Muscle of leg (tissue), 11 donors: ENCODE measurements around the gene PCSK6. TPM values are rescaled to one million over a fixed set of nuclear protein-coding genes. Genes with fewer than 3 reads are reported as not detected.

Source experiments
- DNase-seq: peaks from one replicate; pipeline ENCODE4 v3.0.0; 2013
- H3K27ac ChIP-seq: one replicate; pipeline ENCODE4 v1.5.1; 2013; ENCODE audit warnings: mild to moderate bottlenecking, low read length, control low read depth
- H3K27me3 ChIP-seq: one replicate; pipeline ENCODE4 v1.6.1; 2013; ENCODE audit warnings: low read length; ENCODE audit not compliant: control insufficient read depth, insufficient read depth
- H3K36me3 ChIP-seq: one replicate; pipeline ENCODE4 v1.6.1; 2013; ENCODE audit warnings: low read length; ENCODE audit not compliant: control insufficient read depth, insufficient read depth
- H3K4me1 ChIP-seq: one replicate; pipeline ENCODE4 v1.6.1; 2013; ENCODE audit warnings: low read length; ENCODE audit not compliant: control insufficient read depth, insufficient read depth
- H3K4me3 ChIP-seq: one replicate; pipeline ENCODE4 v1.5.1; 2013; ENCODE audit warnings: low read length, control low read depth
- H3K9me3 ChIP-seq: replicated peaks from 2 replicates; pipeline ENCODE4 v1.6.1; 2013; ENCODE audit warnings: low read depth, low read length; ENCODE audit not compliant: control insufficient read depth
- WGBS: methylation state at CpG from one replicate; pipeline ENCODE4 v1.1.5; 2013; ENCODE audit warnings: missing lambda C conversion rate; ENCODE audit not compliant: insufficient coverage; 5-methylcytosine and 5-hydroxymethylcytosine counted together
- polyA plus RNA-seq, 8 donors: library from polyadenylated mRNA; unstranded; fragments of 120-200 nt; gene quantifications; one replicate each; pipeline versions ENCODE4 v1.2.1 to v1.2.3, GENCODE V29; 2013; ENCODE audit warnings: inconsistent platforms in 1 of 8, low replicate concordance in 1 of 8; ENCODE audit not compliant: insufficient read length in 8 of 8, insufficient read depth in 1 of 8
- total RNA-seq: library from RNA; stranded (reverse); fragments of 120-200 nt; gene quantifications from one replicate; pipeline ENCODE4 v1.2.4, GENCODE V29; 2013

Gene PCSK6
- total and polyA plus RNA-seq, 9 donors = 6.2 to 14.1 (median 9.5) TPM

DNA sequence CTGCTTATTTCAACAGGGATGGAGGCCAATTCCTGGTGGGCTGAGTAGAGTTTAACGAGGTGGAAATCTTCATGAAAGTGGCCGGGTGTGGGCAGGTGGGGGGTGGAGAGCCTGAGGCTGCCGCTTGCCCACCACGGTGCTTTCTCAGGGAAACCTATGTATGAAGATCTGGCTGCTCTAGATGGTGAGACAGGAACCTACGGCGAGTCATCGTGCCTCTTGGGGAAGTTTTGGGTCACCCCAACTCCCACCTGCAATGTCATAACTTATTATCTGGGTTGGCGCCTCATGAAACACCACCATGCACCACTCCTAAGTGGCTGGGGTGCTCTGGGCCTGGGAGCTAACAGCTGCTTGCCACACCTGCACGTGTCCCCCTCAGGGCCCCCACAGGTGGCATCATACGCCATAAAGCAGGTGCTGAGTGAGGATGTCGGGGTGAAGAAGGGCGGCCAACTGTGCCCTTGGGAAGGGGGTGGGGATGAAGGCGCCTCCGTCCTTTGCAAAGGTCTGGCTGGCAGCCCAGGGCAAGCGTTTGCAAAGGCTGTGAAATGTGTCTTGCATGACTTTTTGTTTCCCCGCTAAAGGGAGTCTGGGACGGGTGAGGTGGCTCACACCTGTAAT is 166.5 kb downstream of the PCSK6 start:
- Histone ChIP-seq H3K4me1 (peaks cover 20% of the 10 kb centered on the region), H3K27me3 (peaks cover 26% of the 10 kb centered on the region), H3K4me3 (no peak overlapping the region), H3K27ac (no peak overlapping the region), H3K9me3 (no peaks in the 10 kb centered on the region), H3K36me3 (no peaks in the 10 kb centered on the region)
- no peak for DNase-seq
- WGBS = 78% methylated on average over 13 of the region's 17 CpGs

DNA sequence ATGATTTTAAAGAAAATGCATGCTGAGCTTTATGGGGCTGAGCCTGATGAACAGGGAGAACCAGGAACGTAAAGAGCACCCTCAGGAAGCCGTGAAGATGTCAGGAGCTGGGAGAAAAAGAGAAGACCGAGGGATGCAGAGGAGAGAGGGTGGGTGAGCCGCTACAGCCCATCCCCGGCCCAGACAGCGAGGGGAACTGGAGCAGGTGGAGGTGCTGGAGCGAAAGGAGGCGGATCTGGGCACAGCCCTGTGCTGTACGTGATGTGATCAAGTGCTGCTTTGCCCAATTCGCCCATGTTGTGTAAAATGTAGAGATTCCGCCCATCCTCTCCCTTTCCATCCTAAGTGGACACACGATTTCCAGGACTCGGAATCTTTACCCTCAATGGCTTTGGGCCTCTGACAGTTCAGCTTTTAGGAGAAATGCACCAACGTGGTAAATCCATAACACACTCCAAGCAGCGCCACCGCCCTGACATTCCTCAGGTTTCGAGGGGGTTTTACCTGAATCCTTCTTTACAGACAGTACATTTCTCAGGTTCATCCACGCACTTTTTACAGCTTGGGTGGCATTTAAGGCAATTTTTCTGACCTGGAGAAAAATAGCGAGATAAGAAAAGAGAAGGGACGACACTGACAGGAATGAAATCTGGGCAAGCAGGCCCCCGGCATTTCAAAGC is 167.4 kb downstream of the PCSK6 start:
- H3K9me3 ChIP-seq = no peaks in the 10 kb centered on the region
- no peak overlapping the region for H3K4me3 ChIP-seq
- H3K27ac ChIP-seq = no peak overlapping the region
- H3K4me1 ChIP-seq = peaks cover 18% of the 10 kb centered on the region
- WGBS = 84% methylated on average over 14 of the region's 21 CpGs
- no peaks in the 10 kb centered on the region for H3K36me3 ChIP-seq
- H3K27me3 ChIP-seq = peaks cover 25% of the 10 kb centered on the region
- DNase-seq = no peak

DNA sequence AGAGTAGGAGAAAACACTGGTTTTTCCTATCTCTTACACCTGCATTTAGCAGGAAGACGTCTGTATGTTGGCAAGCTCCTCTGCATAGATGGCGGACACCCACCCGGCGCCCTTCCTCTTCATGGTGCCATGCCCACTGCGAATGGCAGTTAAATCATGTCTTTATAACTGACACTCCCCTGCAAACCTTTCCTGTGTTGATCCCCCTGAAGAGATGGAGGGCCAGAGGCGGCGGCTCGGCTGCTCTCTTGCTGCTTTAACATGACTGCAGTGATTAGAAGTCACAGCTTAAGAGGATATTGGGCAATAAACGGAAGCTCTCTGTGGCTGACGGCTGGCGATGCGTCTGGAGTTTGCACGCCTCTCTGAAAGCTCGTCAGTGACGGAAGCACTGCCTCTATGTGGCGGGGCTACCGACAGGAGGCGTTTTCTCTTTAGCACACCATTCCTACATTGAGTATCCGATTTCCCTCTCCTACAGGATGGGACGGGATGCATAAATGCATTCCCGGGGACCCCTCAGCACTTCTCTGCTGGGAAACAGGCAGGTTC is 168.9 kb downstream of the PCSK6 start:
- no peaks in the 10 kb centered on the region for H3K36me3 ChIP-seq

DNA sequence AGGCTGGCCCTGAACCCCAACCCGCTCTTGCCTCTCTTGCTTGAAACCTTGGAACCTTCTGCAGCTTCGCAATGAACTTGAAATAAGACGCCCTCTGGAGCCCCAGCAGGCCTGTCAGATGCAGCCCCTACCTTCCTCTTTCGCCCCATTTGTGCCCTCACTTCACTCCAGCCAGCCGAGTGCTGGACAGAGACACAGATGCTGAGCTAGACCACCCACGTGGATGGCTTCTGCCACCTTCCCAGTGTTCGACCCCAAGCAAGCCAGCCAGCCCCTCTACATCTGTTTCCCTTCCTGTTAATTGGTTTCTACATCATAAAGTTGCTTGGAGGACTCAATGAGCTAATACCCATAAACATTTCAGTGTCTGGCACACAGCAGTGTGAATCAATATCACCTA is 170.7 kb downstream of the PCSK6 start:
- H3K36me3 ChIP-seq = no peaks in the 10 kb centered on the region
- WGBS = 65% methylated on average over 5 of the region's 7 CpGs
- no peak for DNase-seq

More for the DNA sequence above, 168.9 kb downstream of the PCSK6 start:
- WGBS = 23% methylated on average over 19 of the region's 21 CpGs
- H3K27me3 ChIP-seq = peaks cover 20% of the 10 kb centered on the region
- peak; percentile 62 for DNase-seq
- H3K4me1 ChIP-seq = peaks cover 3% of the 10 kb centered on the region
- no peak overlapping the region for H3K4me3 ChIP-seq
- H3K9me3 ChIP-seq = no peaks in the 10 kb centered on the region
- H3K27ac ChIP-seq = no peak overlapping the region

DNA sequence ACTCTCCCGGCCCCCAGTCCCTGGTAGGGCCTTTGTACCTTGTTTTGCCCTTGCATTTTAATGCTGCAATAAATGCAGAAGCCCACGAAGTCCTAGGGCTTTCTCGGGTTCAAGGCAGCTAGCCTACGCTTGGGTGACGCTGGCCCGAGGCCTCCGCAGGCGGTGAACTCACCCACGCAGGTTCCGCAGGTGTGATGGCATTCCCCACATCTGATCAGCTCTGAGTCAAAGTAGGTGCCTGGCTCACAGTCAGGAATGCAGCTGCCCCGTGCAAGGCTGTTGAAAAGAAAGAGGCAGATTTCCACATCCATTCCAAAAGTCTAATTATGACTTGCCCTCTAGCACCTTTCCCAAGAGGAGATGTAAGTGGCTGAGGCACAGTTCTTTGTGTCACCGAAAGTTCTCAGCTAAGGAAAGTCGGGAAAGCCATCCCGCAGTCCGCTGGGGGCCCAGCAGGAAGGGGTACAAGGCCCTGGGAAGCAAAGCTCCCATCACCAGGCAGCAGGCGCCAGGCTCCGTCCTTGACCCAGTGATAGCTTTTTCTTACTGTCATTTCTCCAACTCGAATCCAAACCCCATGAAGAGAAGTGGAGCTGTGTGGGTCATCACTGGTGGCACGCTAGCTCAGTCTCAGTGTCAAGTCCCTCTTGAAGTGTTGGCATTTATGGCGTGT is 171.2 kb downstream of the PCSK6 start:
- 90% methylated on average over 16 of the region's 20 CpGs for WGBS
- DNase-seq = no peak
- Histone ChIP-seq H3K9me3 (no peaks in the 10 kb centered on the region), H3K4me3 (no peak overlapping the region), H3K27ac (no peak overlapping the region), H3K36me3 (no peaks in the 10 kb centered on the region), H3K27me3 (peaks cover 18% of the 10 kb centered on the region), H3K4me1 (peaks cover 3% of the 10 kb centered on the region)

More for the DNA sequence above, 170.7 kb downstream of the PCSK6 start:
- no peaks in the 10 kb centered on the region for H3K9me3 ChIP-seq
- H3K27ac ChIP-seq = no peak overlapping the region
- peaks cover 3% of the 10 kb centered on the region for H3K4me1 ChIP-seq
- H3K27me3 ChIP-seq = peaks cover 18% of the 10 kb centered on the region
- H3K4me3 ChIP-seq = no peak overlapping the region

DNA sequence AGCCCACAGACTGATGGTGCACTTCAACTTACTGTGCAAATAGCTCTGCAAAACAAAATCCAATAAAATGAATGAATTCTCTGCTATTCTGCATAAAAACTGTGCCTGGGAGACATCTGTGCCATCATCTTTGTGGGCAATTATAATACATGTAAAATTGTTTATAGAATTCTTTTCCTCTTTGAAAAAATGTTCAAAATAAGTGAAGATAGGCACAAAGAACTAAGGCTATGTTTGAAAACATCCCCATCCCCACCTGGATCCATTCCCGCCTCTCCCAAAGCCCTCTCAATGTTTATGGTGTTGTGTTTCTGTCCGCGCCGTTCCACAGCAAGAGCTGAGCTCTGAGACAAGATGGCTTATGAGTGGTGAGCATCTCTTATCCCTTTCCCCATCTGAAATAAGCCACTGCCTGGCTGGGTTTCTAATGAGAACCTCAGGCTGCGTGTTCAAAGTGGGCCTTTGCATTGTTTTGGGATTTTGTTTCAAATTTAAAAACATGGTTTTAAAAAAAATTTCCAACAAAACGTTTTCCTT is 172.1 kb downstream of the PCSK6 start:
- no peak overlapping the region for H3K27ac ChIP-seq
- peaks cover 3% of the 10 kb centered on the region for H3K4me1 ChIP-seq
- no peak overlapping the region for H3K4me3 ChIP-seq
- no peaks in the 10 kb centered on the region for H3K9me3 ChIP-seq
- no peaks in the 10 kb centered on the region for H3K36me3 ChIP-seq
- H3K27me3 ChIP-seq = peaks cover 18% of the 10 kb centered on the region
- DNase-seq = no peak
- WGBS = no CpG with 5 or more reads among the region's 6 CpGs

DNA sequence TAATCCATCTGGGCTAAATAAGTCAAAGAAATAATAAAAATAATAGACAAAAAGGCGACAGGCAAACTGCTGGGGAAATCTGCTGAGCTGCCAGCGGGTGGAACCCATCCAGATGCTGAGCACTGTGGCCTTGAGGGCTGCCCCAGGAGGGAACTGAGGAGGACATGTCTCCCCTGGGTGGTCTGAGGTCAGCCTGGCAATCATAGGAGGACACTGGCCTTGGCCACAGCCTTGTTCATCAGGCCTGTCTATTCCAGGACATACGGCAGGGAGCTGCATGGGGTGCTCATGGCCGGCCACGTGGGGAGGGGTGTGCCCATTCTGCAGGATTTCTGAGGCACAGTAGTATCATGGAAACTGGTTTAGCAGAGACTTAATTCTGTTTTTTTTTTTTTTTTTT is 173.0 kb downstream of the PCSK6 start:
- Histone ChIP-seq H3K9me3 (no peaks in the 10 kb centered on the region), H3K36me3 (no peaks in the 10 kb centered on the region), H3K27me3 (peaks cover 17% of the 10 kb centered on the region), H3K4me1 (peaks cover 3% of the 10 kb centered on the region), H3K4me3 (no peak overlapping the region), H3K27ac (no peak overlapping the region)
- 74% methylated on average over 4 of the region's 5 CpGs for WGBS
- DNase-seq = no peak

DNA sequence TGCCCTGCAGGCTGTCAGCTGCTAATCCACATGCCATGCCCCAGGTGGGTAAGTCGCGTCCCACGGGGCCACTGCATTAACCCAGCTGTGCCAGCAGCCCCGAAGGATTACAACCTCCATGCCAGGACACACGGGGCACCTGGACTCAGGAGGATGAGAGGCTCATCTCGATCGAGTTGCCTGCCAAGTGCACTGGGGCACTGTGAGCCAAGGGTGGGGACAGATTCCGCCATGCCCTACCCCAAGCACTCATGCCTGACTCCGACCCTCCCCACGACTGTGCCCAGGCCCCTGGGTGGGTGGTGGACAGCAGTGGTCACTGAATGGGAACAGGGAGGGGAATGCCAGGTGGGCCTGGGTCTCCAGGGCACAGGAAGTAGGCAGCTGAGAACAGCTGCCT is 173.8 kb downstream of the PCSK6 start:
- Histone ChIP-seq H3K27ac (no peak overlapping the region), H3K4me1 (peaks cover 3% of the 10 kb centered on the region), H3K4me3 (no peak overlapping the region), H3K36me3 (no peaks in the 10 kb centered on the region), H3K27me3 (peaks cover 10% of the 10 kb centered on the region), H3K9me3 (no peaks in the 10 kb centered on the region)
- DNase-seq = no peak
- 82% methylated on average over 8 of the region's 10 CpGs for WGBS

DNA sequence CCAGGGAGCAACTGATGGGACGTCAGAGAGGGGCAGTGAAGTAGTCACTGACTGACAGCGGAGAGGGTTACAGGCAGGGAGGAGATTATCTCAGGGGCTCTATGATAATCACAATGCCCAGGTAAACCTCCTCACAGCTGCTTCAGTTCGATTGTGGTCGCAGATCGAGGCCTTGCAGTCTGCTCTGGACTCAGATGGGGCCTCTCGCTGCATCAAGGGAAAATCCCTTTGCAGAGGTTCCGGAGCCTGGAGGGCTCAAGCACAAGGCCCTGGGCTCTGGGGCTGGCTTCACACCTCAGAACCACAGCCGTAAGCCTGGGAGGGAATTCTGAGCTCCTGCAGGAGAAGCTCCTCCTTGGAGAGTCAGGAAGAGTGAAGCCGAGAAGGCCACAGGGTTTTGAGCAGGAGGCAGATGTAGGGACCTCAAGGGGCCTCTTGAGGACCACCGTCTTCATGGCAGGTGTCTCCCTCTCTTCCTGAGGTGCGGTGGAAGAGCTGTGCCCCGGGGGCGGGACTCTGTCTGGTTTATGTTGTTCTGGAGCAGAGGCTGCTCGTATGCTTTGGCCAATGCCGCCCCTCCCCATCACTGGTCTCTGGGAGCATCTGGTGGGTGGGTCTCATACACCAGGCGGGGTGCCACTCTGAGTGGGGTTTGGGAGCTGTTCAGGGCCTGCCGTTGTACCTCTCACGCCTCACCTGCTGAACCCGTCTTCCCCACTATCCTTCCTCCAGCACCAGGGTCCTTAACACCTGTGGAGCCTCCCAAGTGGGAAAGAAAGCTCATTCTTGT is 175.0 kb downstream of the PCSK6 start:
- WGBS = 70% methylated on average over 9 of the region's 19 CpGs

More for the DNA sequence above, 175.0 kb downstream of the PCSK6 start:
- no peak overlapping the region for H3K4me3 ChIP-seq
- no peak overlapping the region for H3K27ac ChIP-seq
- no peak for DNase-seq
- H3K27me3 ChIP-seq = peaks cover 2% of the 10 kb centered on the region
- no peaks in the 10 kb centered on the region for H3K36me3 ChIP-seq
- no peaks in the 10 kb centered on the region for H3K9me3 ChIP-seq
- H3K4me1 ChIP-seq = peaks cover 3% of the 10 kb centered on the region
